Colonic mucosa (tissue), 4 donors: ENCODE results near the gene PIK3R1. TPM values are rescaled to one million over a fixed set of nuclear protein-coding genes. Genes with fewer than 3 reads are reported as not detected.

ENCODE experiments used
- DNase-seq: peaks from one replicate; pipeline ENCODE4 v3.0.0-alpha.2; 2020
- H3K27ac ChIP-seq: fragments of 200-600 bp; one replicate; pipeline ENCODE4 v1.8.0; 2021
- H3K27me3 ChIP-seq: fragments of 200-600 bp; one replicate; pipeline ENCODE4 v1.8.0; 2021
- H3K36me3 ChIP-seq: fragments of 200-600 bp; one replicate; pipeline ENCODE4 v1.8.0; 2021
- H3K4me1 ChIP-seq: fragments of 200-600 bp; one replicate; pipeline ENCODE4 v1.8.0; 2021; ENCODE audit warnings: mild to moderate bottlenecking
- H3K4me3 ChIP-seq: fragments of 200-600 bp; one replicate; pipeline ENCODE4 v1.8.0; 2021
- H3K9ac ChIP-seq, 2 donors: one replicate each; pipeline ENCODE4 v1.7.0; 2013; ENCODE audit warnings: control low read depth in 2 of 2, low read depth in 2 of 2, low read length in 2 of 2
- H3K9me3 ChIP-seq: fragments of 200-600 bp; one replicate; pipeline ENCODE4 v1.8.0; 2021
- intact Hi-C: fragments of 100-400 bp; cut with DNase I; formaldehyde crosslinking; loops from one replicate; pipeline ENCODE4 v1.14.1; 2022
- total RNA-seq, 2 donors: library from RNA; stranded (reverse); fragmentation: NEBNext Ultra II Directional in 1 of 2; extraction: Animal tissue kit (Norgen Biotek cat#: 25700) in 1 of 2; gene quantifications; one replicate each; pipeline ENCODE4 v1.2.1, GENCODE V29; 2021
- TF ChIP-seq, protein P1 (sequence below): fragments of 200-600 bp; IDR thresholded peaks from one replicate; pipeline ENCODE4 v1.8.0; 2022; ENCODE audit warnings: antibody characterized with exemption, mild to moderate bottlenecking
- donor health status: healthy.
- donor health status: DM: no; HTN: no; CAD: no.
- donor health status: DM: no; HTN: no; CAD: no.

PIK3R1 gene
- 10 to 100 TPM; 42.9 to 58.1 TPM for total RNA-seq

GRCh38 chr5:68215208-68215897 lies at the start of gene PIK3R1:
PIK3R1 (plus strand) TSS chr5:68215756; CDS start chr5:68226676, 10,920 bp downstream.
- DNase-seq = peak; percentile 96
- Histone ChIP-seq H3K9me3 (no peaks in the 10 kb centered on the region), H3K4me1 (no peaks in the 10 kb centered on the region), H3K4me3 (peak within 1 kb of the TSS; percentile 96), H3K27ac (peak within 1 kb of the TSS; percentile 95), H3K27me3 (no peaks in the 10 kb centered on the region), H3K9ac (peak within 1 kb of the TSS; percentile 93), H3K36me3 (no peaks in the 10 kb centered on the region)
- TF ChIP-seq, protein P1, sequence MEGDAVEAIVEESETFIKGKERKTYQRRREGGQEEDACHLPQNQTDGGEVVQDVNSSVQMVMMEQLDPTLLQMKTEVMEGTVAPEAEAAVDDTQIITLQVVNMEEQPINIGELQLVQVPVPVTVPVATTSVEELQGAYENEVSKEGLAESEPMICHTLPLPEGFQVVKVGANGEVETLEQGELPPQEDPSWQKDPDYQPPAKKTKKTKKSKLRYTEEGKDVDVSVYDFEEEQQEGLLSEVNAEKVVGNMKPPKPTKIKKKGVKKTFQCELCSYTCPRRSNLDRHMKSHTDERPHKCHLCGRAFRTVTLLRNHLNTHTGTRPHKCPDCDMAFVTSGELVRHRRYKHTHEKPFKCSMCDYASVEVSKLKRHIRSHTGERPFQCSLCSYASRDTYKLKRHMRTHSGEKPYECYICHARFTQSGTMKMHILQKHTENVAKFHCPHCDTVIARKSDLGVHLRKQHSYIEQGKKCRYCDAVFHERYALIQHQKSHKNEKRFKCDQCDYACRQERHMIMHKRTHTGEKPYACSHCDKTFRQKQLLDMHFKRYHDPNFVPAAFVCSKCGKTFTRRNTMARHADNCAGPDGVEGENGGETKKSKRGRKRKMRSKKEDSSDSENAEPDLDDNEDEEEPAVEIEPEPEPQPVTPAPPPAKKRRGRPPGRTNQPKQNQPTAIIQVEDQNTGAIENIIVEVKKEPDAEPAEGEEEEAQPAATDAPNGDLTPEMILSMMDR = peak; percentile 29
- intact Hi-C loops = no loop called here

DNA sequence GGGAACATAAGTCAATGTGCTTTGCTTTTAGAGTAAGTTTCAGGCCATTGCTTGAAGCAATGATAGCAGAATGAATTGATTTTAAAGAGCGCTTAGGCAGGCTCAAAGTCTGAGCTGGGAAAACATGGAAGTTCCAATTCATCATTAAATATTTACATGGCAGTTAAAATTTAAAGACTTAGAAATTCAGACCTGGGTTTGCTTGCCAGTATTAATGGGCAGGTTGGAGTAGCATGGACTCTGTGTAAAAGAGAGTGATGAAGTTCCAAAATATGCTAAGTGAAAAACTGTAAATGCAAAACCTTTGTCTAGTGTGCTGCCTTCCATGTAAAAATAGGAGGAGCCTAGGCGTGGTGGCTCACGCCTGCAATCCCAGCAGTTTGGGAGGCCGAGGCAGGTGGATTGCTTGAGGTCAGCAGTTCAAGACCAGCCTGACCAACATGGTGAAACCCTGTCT lies 48.3 kb upstream of the PIK3R1 start:
- Histone ChIP-seq H3K9ac (no peak overlapping the region), H3K4me3 (no peak overlapping the region), H3K36me3 (no peaks in the 10 kb centered on the region), H3K4me1 (no peaks in the 10 kb centered on the region), H3K9me3 (no peaks in the 10 kb centered on the region), H3K27ac (no peak overlapping the region), H3K27me3 (no peaks in the 10 kb centered on the region)
- DNase-seq = no peak
- intact Hi-C loops = no loop called here
- TF ChIP-seq, protein P1 = no peak

DNA sequence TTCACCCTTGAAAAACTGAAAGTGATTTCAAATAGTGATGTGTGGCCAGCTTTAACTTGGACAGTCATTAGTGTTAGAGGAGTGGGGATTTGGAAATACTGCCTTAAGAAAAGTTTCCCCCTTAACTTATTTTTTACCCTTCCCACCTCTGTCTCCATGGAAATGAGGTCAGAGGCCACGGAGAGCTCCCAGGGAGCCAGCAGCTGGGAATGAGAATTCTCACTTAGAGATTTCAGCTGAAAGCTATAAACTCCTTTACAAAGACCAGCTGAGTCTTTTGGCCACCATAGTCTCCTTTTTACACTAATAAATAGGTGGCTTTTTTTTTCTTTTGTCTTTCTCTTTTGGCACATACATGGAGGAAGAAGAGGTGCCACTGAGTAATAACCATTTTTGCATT lies 45.7 kb upstream of the PIK3R1 start:
- Histone ChIP-seq H3K4me1 (no peaks in the 10 kb centered on the region), H3K9ac (no peak overlapping the region), H3K4me3 (no peak overlapping the region), H3K27ac (no peak overlapping the region), H3K27me3 (no peaks in the 10 kb centered on the region), H3K9me3 (no peaks in the 10 kb centered on the region), H3K36me3 (no peaks in the 10 kb centered on the region)
- TF ChIP-seq, protein P1 = no peak
- intact Hi-C loops = no loop called here
- no peak for DNase-seq

DNA sequence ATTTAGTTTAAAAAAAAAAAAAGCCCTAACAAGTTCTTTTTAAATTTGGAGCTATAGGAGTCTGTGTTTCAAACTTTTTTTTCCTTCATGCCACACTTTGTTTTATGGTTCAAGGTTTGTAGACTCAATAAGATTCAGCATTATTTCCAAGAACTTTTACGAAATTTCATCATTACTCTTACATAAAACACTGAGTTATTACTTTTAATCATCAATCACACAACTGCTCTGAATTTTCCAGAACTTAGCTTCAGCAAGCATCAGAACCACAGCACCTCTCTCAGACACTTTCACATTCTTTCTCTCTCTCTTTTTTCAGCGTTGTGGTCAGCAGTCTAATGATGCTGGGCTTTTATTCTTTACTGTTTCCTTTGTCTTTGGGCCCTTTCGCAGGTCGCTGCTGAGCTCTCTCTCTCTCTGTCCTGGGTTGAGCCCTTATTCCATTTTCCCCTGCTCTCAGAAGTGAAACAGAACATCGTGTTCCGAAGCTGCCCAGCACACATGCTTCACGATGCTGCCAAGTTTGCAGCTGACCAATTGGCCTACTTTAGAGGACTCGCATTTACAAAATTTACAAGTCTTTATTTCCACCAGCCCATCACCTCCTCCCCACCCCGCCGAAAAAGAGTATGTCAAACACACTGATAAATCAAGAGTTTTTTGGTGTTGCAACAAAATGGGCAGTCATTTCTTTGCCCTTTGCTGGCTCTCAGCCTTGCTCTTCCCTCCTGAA lies 44.6 kb upstream of the PIK3R1 start:
- Histone ChIP-seq H3K9me3 (no peaks in the 10 kb centered on the region), H3K27me3 (no peaks in the 10 kb centered on the region), H3K36me3 (no peaks in the 10 kb centered on the region), H3K4me3 (no peak overlapping the region), H3K4me1 (no peaks in the 10 kb centered on the region), H3K27ac (no peak overlapping the region), H3K9ac (no peak overlapping the region)
- intact Hi-C loops = no loop called here
- TF ChIP-seq, protein P1 = no peak
- peak; percentile 34 for DNase-seq

DNA sequence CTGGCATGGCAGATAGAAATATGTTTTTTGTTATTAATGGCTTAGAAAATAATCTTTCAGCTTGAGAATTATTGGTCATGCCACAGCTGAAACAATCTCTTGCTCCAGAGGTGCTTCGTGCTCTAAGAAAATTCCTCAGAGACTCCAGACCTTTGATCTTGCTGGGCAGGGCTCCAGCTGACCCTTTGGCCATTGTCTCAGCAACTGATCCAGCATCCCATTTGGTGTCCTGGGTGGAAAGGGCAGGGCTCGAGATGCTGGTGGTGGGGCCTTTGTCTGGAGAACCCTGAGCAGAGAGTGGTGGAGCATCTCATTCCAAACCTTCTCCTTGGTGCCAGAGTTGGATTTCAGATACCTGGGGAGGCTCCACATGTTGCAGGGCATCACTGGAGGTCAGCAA lies 43.2 kb upstream of the PIK3R1 start:
- intact Hi-C loops = no loop called here
- DNase-seq = no peak
- H3K4me1 ChIP-seq = no peaks in the 10 kb centered on the region

More for the DNA sequence above, 43.2 kb upstream of the PIK3R1 start:
- H3K36me3 ChIP-seq = no peaks in the 10 kb centered on the region
- TF ChIP-seq, protein P1 = no peak
- H3K9ac ChIP-seq = no peak overlapping the region
- no peak overlapping the region for H3K27ac ChIP-seq
- no peaks in the 10 kb centered on the region for H3K9me3 ChIP-seq
- H3K4me3 ChIP-seq = no peak overlapping the region
- H3K27me3 ChIP-seq = no peaks in the 10 kb centered on the region
